GM12878 (cell line): Measurements from ENCODE around the gene KCNK13. TPM values are rescaled to one million over a fixed set of nuclear protein-coding genes. Genes with fewer than 3 reads are reported as not detected.

Experiments used
- ATAC-seq: fragments of 200-7000 bp; cut with Tn5 transposase; 3 replicates; pipeline ENCODE4 v1.9.1; 2020; ENCODE audit warnings: mild to moderate bottlenecking, moderate library complexity
- BruUV-seq: library from RNA; stranded (reverse); fragments of 400-500 nt; replicated peaks from 2 replicates; lab custom pipeline; 2021; lab: Mats Ljungman, UMichigan
- CTCF ChIA-PET: fragments of 300-600 bp; sonication (Branson Sonifier 250); formaldehyde crosslinking; extraction: SDS; loops from one replicate; lab custom pipeline; 2021; ENCODE audit warnings: inconsistent platforms; lab: Yijun Ruan, JAX
- POLR2A ChIA-PET: fragments of 350-600 bp; formaldehyde crosslinking; extraction: SDS; loops from one replicate; lab custom pipeline; 2021; ENCODE audit warnings: inconsistent platforms; lab: Charles Lee
- RAD21 ChIA-PET: fragments of 300-600 bp; sonication (Branson Sonifier 250); formaldehyde crosslinking; loops from one replicate; lab custom pipeline; 2023; ENCODE audit warnings: antibody characterized with exemption; ENCODE audit not compliant: unreplicated experiment; lab: Charles Lee
- SMC1A ChIA-PET: fragments of 300-600 bp; sonication (Branson Sonifier 250); formaldehyde crosslinking; loops from one replicate; lab custom pipeline; 2023; ENCODE audit not compliant: unreplicated experiment, uncharacterized antibody; lab: Charles Lee
- DNase-seq: peaks from one replicate; pipeline ENCODE4 v3.0.0-alpha.2; 2011; ENCODE audit warnings: low read depth, low spot score
- FAIRE-seq: peaks from 3 replicates; lab custom pipeline; 2011; peaks lifted over from hg19 to GRCh38; lab: Jason Lieb, UNC
- H2AFZ ChIP-seq: 2 replicates; pipeline ENCODE4 v1.6.0; 2011; ENCODE audit warnings: low read depth, low read length, control low read depth; ENCODE audit not compliant: control insufficient read depth
- H3K27ac ChIP-seq: 2 replicates; pipeline ENCODE4 v1.5.1; 2011; ENCODE audit warnings: control low read depth; ENCODE audit not compliant: control insufficient read depth, insufficient read depth
- H3K27me3 ChIP-seq, 2 experiments: replicated peaks in 1 of 2; 2 replicates each; pipeline versions ENCODE4 v1.6.0 to v1.6.1; 2011; ENCODE audit warnings: low read length in 1 of 2; ENCODE audit not compliant: control insufficient read depth in 2 of 2, insufficient read depth in 2 of 2
- H3K36me3 ChIP-seq, 2 experiments: 2 replicates each; pipeline ENCODE4 v1.5.1; 2011; ENCODE audit warnings: low read length in 1 of 2; ENCODE audit not compliant: control insufficient read depth in 2 of 2, insufficient read depth in 2 of 2
- H3K4me1 ChIP-seq: 2 replicates; pipeline ENCODE4 v1.6.1; 2011; ENCODE audit warnings: mild to moderate bottlenecking, low read length, moderate library complexity, mixed read lengths; ENCODE audit not compliant: control insufficient read depth, insufficient read depth
- H3K4me2 ChIP-seq: 2 replicates; pipeline ENCODE4 v1.6.0; 2011; ENCODE audit warnings: control low read depth; ENCODE audit not compliant: control insufficient read depth, insufficient read depth
- H3K4me3 ChIP-seq: fragments of 200-600 bp; sonication (generic); 2 replicates; pipeline ENCODE4 v1.5.1; 2016
- H3K79me2 ChIP-seq: 2 replicates; pipeline ENCODE4 v1.6.0; 2011; ENCODE audit warnings: low read length; ENCODE audit not compliant: control insufficient read depth, insufficient read depth
- H3K9ac ChIP-seq: 2 replicates; pipeline ENCODE4 v1.8.0; 2011; ENCODE audit warnings: low read length, control low read depth, mixed read lengths; ENCODE audit not compliant: control insufficient read depth, insufficient read depth
- H3K9me3 ChIP-seq: replicated peaks from 3 replicates; pipeline ENCODE4 v1.5.1; 2011; ENCODE audit warnings: mild to moderate bottlenecking, low read length; ENCODE audit not compliant: control insufficient read depth, insufficient read depth
- H4K20me1 ChIP-seq: 2 replicates; pipeline ENCODE4 v1.6.0; 2011; ENCODE audit not compliant: control insufficient read depth, insufficient read depth
- CBFB ChIP-seq: IDR thresholded peaks from 2 replicates; pipeline ENCODE4 v1.6.1; 2016; ENCODE audit warnings: antibody characterized with exemption, low read depth
- MYB ChIP-seq: fragments of 150-350 bp; IDR thresholded peaks from 2 replicates; pipeline ENCODE4 v1.6.1; 2014; ENCODE audit warnings: mild to moderate bottlenecking, low read depth, low read length, borderline replicate concordance
- POU2F2 ChIP-seq: IDR thresholded peaks from 3 replicates; pipeline ENCODE4 v1.6.1; 2011; ENCODE audit warnings: low read depth, mild to moderate bottlenecking, low read length, borderline replicate concordance
- SPI1 ChIP-seq: IDR thresholded peaks from 2 replicates; pipeline ENCODE4 v1.6.1; 2011; ENCODE audit warnings: low read depth, mild to moderate bottlenecking, low read length, moderate library complexity, borderline replicate concordance; ENCODE audit not compliant: insufficient read depth
- ZNF217 ChIP-seq: fragments of 450-650 bp; IDR thresholded peaks from 2 replicates; pipeline ENCODE4 v1.6.1; 2017; ENCODE audit warnings: antibody characterized with exemption, mild to moderate bottlenecking
- WGBS: methylation state at CpG from one replicate; pipeline ENCODE4 v1.1.6; 2016; ENCODE audit warnings: low lambda C conversion rate; ENCODE audit not compliant: insufficient replicate concordance, insufficient coverage; ENCODE audit errors: missing lambda C conversion rate; 5-methylcytosine and 5-hydroxymethylcytosine counted together
- in situ Hi-C: fragments of 300-500 bp; cut with MboI; formaldehyde crosslinking; loops from 9 replicates; pipeline ENCODE4 v1.14.3; 2018; ENCODE audit warnings: mixed read lengths
- intact Hi-C: fragments of 100-400 bp; cut with micrococcal nuclease; formaldehyde crosslinking; loops from one replicate; pipeline ENCODE4 v1.14.2; 2022; ENCODE audit not compliant: unreplicated experiment
- polyA plus RNA-seq, 11 experiments: library from polyadenylated mRNA; depleted of rRNA in 4 of 11; unstranded in 6 of 11; stranded (reverse) in 5 of 11; fragments of >200 nt; fragmentation: Nextera tagmentation in 4 of 11; fragmentation: Illumina TruSeq in 1 of 11; extraction: Ambion mirVana in 4 of 11; extraction: Trizol in 1 of 11; gene quantifications; 1 replicate in 1 of 11; 2 replicates in 10 of 11; pipeline versions ENCODE4 v1.2.1 to v1.2.3, GENCODE V29; 2011 to 2016; ENCODE audit warnings: inconsistent platforms in 2 of 11, missing spikeins in 2 of 11, low read depth in 1 of 11
- total RNA-seq, 4 experiments: library from RNA; depleted of rRNA in 3 of 4; stranded (reverse); fragments of >200 nt in 3 of 4; fragmentation: Illumina TruSeq in 1 of 4; extraction: Trizol in 1 of 4; gene quantifications; 2 replicates each; pipeline versions ENCODE4 v1.2.1 to v1.2.3, GENCODE V29; 2013 to 2021
- TF ChIP-seq, protein P1 (sequence below), 3 experiments: IDR thresholded peaks in 2 of 3; conservative IDR thresholded peaks in 1 of 3; 2 replicates each; pipeline ENCODE4 v1.5.1; 2011; ENCODE audit warnings: low read depth in 3 of 3, low read length in 3 of 3, mild to moderate bottlenecking in 3 of 3, control low read depth in 2 of 3, moderate library complexity in 2 of 3, inconsistent platforms in 1 of 3, mixed read lengths in 1 of 3; ENCODE audit not compliant: control insufficient read depth in 2 of 3, insufficient read depth in 1 of 3; ENCODE audit errors: extremely low read depth in 1 of 3
- TF ChIP-seq, protein P2 (sequence below): fragments of 450-650 bp; IDR thresholded peaks from 2 replicates; pipeline ENCODE4 v1.6.1; 2017; ENCODE audit warnings: mild to moderate bottlenecking

The KCNK13 gene
- total and polyA plus RNA-seq, 10 of the 15 experiments (the other 5 are each of a cell fraction or from before 2014, with no cell fraction given) = not detected

DNA sequence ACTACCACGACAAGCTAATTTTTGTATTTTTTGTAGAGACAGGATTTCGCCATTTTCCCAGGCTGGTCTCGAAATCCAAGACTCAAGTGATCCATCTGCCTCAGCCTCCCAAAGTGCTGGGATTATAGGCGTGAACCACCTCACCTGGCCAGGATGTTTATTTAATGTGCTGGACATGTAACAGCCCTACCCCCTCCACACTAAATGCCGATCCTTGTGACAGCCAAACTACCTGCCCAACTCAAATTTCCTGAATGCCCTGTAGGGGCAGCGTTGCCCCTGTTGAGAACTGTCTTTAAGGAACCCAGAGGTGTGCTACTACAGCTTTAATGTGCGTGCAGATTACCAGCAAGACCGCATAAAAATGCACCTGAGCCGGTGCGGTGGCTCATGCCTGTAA, 48.1 kb downstream of the KCNK13 start:
- ChIA-PET SMC1A (interaction anchor here (0.8 kb wide), 1 partner anchor 89 kb away, joined by 3 read pairs; no protein-coding TSS in a partner anchor), POLR2A (no interaction called here), RAD21 (no interaction called here), CTCF (no interaction called here)
- no peak overlapping the region for H3K9ac ChIP-seq
- WGBS = 51% methylated on average over 10 of the region's 10 CpGs
- no peaks in the 10 kb centered on the region for H3K9me3 ChIP-seq
- ATAC-seq = no peak
- no peaks in the 10 kb centered on the region for H3K79me2 ChIP-seq
- in situ Hi-C loops (no loop called here), intact Hi-C loops (no loop called here)
- H4K20me1 ChIP-seq = no peaks in the 10 kb centered on the region
- no peak overlapping the region for H3K27ac ChIP-seq
- no peak for FAIRE-seq
- H2AFZ ChIP-seq = no peak overlapping the region
- H3K4me1 ChIP-seq = no peaks in the 10 kb centered on the region
- DNase-seq = no peak
- no TSS peak for BruUV-seq
- no peak overlapping the region for H3K4me2 ChIP-seq
- H3K27me3 ChIP-seq = peaks cover 0 to 3% of the 10 kb centered on the region in 2 experiments; a peak in 3 of 4 replicates
- TF ChIP-seq CBFB = no peak
- TF ChIP-seq, protein P1, sequence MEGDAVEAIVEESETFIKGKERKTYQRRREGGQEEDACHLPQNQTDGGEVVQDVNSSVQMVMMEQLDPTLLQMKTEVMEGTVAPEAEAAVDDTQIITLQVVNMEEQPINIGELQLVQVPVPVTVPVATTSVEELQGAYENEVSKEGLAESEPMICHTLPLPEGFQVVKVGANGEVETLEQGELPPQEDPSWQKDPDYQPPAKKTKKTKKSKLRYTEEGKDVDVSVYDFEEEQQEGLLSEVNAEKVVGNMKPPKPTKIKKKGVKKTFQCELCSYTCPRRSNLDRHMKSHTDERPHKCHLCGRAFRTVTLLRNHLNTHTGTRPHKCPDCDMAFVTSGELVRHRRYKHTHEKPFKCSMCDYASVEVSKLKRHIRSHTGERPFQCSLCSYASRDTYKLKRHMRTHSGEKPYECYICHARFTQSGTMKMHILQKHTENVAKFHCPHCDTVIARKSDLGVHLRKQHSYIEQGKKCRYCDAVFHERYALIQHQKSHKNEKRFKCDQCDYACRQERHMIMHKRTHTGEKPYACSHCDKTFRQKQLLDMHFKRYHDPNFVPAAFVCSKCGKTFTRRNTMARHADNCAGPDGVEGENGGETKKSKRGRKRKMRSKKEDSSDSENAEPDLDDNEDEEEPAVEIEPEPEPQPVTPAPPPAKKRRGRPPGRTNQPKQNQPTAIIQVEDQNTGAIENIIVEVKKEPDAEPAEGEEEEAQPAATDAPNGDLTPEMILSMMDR (IDR thresholded peaks at IDR 0.05 in 2 of 3, conservative IDR thresholded peaks at IDR 0.05 in 1 of 3; ENCODE audit: control insufficient read depth in 2 of 3, extremely low read depth in 1 of 3, insufficient read depth in 1 of 3, low read depth in 3 of 3, low read length in 3 of 3) = 0 out of 6 replicates have a peak, but pooled peaks of 1 of the 3 experiments have one; percentile 15
- H3K4me3 ChIP-seq = no peak overlapping the region
- H3K36me3 ChIP-seq = no peaks in the 10 kb centered on the region

DNA sequence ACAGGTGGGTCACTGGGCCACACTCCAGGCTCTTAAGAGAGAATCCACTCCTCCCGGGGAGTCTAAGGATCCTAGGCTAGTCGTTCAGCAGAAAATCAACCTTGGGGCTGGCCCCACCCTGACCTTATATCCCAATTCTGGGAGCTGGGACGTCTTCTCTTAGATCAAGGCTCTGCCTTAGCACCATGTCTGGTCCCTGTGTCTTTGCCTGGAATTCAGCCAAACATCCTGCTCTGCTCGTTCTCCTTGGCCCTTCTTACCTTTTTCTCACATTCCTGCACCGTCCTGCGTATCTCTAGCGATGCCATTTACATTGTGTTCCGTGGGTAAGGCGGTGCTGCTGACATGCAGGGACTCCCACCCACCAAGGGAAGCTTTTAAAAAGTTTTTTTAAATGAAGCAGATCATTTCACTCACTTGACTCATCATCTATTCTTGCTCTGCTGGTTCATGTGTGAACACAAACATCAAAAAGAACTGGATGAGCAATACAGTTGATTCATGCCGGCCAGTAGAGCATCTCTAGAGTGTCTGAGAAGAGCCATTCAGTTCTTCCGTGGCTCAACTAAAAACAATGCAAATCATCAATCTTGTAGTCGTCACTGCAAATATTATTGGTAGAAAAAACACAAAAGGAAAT, 50.2 kb downstream of the KCNK13 start:
- Histone ChIP-seq H3K36me3 (no peaks in the 10 kb centered on the region), H3K4me2 (no peak overlapping the region), H3K27me3 (peaks cover 1 to 3% of the 10 kb centered on the region in 2 experiments; a peak in 3 of 4 replicates), H3K27ac (no peak overlapping the region), H2AFZ (no peak overlapping the region), H3K9ac (no peak overlapping the region), H3K4me1 (no peaks in the 10 kb centered on the region), H4K20me1 (no peaks in the 10 kb centered on the region), H3K9me3 (no peaks in the 10 kb centered on the region), H3K4me3 (no peak overlapping the region), H3K79me2 (no peaks in the 10 kb centered on the region)
- in situ Hi-C loops = no loop called here
- POLR2A ChIA-PET = no interaction called here
- BruUV-seq = no TSS peak
- WGBS = 25% methylated on average over 12 of the region's 12 CpGs
- RAD21 ChIA-PET = no interaction called here
- no peak for FAIRE-seq
- intact Hi-C loops = no loop called here
- no peak for ATAC-seq
- DNase-seq = no peak
- CTCF ChIA-PET = no interaction called here
- SMC1A ChIA-PET = no interaction called here
- TF ChIP-seq, protein P1 (IDR thresholded peaks at IDR 0.05 in 2 of 3, conservative IDR thresholded peaks at IDR 0.05 in 1 of 3; ENCODE audit: control insufficient read depth in 2 of 3, extremely low read depth in 1 of 3, insufficient read depth in 1 of 3, low read depth in 3 of 3, low read length in 3 of 3) = no peak
- TF ChIP-seq, protein P2, sequence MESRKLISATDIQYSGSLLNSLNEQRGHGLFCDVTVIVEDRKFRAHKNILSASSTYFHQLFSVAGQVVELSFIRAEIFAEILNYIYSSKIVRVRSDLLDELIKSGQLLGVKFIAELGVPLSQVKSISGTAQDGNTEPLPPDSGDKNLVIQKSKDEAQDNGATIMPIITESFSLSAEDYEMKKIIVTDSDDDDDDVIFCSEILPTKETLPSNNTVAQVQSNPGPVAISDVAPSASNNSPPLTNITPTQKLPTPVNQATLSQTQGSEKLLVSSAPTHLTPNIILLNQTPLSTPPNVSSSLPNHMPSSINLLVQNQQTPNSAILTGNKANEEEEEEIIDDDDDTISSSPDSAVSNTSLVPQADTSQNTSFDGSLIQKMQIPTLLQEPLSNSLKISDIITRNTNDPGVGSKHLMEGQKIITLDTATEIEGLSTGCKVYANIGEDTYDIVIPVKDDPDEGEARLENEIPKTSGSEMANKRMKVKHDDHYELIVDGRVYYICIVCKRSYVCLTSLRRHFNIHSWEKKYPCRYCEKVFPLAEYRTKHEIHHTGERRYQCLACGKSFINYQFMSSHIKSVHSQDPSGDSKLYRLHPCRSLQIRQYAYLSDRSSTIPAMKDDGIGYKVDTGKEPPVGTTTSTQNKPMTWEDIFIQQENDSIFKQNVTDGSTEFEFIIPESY = no peak
- TF ChIP-seq MYB (no peak), POU2F2 (no peak), ZNF217 (no peak), SPI1 (no peak)
